OCI-LY7 (cell line): Measurements from ENCODE around the gene INPP5J. TPM values are rescaled to one million over a fixed set of nuclear protein-coding genes. Genes with fewer than 3 reads are reported as not detected.

ENCODE experiments used
- BruUV-seq: library from RNA; stranded (reverse); fragments of 400-500 nt; replicated peaks from 2 replicates; lab custom pipeline; 2021; lab: Mats Ljungman, UMichigan
- CTCF ChIA-PET: fragments of 300-600 bp; sonication (Branson Sonifier 250); formaldehyde crosslinking; loops from one replicate; lab custom pipeline; 2022; ENCODE audit warnings: antibody characterized with exemption; ENCODE audit not compliant: unreplicated experiment; lab: Charles Lee
- POLR2A ChIA-PET: fragments of 300-600 bp; sonication (Branson Sonifier 250); formaldehyde crosslinking; loops from one replicate; lab custom pipeline; 2022; ENCODE audit warnings: antibody characterized with exemption; lab: Charles Lee
- DNase-seq: peaks from one replicate; pipeline ENCODE4 v3.0.0-alpha.2; 2015; ENCODE audit warnings: low spot score
- H2AFZ ChIP-seq: fragments of 200-600 bp; sonication (generic), shearing (Covaris generic); 2 replicates; pipeline ENCODE4 v1.6.1; 2014; ENCODE audit warnings: mild to moderate bottlenecking, antibody characterized with exemption, low read length, moderate library complexity
- H3K27ac ChIP-seq: fragments of 200-600 bp; sonication (generic); 2 replicates; pipeline ENCODE4 v1.5.1; 2014; ENCODE audit warnings: mixed run types, low read depth, mild to moderate bottlenecking, moderate library complexity, low read length, inconsistent platforms; ENCODE audit not compliant: poor library complexity, severe bottlenecking
- H3K36me3 ChIP-seq: fragments of 200-600 bp; sonication (generic); 2 replicates; pipeline ENCODE4 v1.6.1; 2014; ENCODE audit warnings: mild to moderate bottlenecking, antibody characterized with exemption, low read length, moderate library complexity, mixed read lengths; ENCODE audit not compliant: insufficient read depth
- H3K4me1 ChIP-seq: fragments of 200-600 bp; sonication (generic); 2 replicates; pipeline ENCODE4 v1.5.1; 2014; ENCODE audit warnings: mild to moderate bottlenecking, low read length; ENCODE audit not compliant: insufficient read depth, poor library complexity, severe bottlenecking
- H3K4me2 ChIP-seq: fragments of 200-600 bp; sonication (generic); 2 replicates; pipeline ENCODE4 v1.6.1; 2014; ENCODE audit warnings: mild to moderate bottlenecking, low read length
- H3K4me3 ChIP-seq: fragments of 200-600 bp; sonication (generic); 2 replicates; pipeline ENCODE4 v1.5.1; 2014; ENCODE audit warnings: mild to moderate bottlenecking, low read depth, low read length; ENCODE audit not compliant: poor library complexity, severe bottlenecking
- H3K79me2 ChIP-seq: fragments of 200-600 bp; sonication (generic); 2 replicates; pipeline ENCODE4 v1.6.1; 2016; ENCODE audit warnings: low read depth, mild to moderate bottlenecking, low read length, moderate library complexity, mixed read lengths; ENCODE audit not compliant: insufficient read depth
- H3K9me2 ChIP-seq: fragments of 200-600 bp; sonication (generic); 2 replicates; pipeline ENCODE4 v1.6.1; 2016; ENCODE audit warnings: mild to moderate bottlenecking, low read length, mixed read lengths; ENCODE audit not compliant: insufficient read depth
- H3K9me3 ChIP-seq: fragments of 200-600 bp; sonication (generic); 2 replicates; pipeline ENCODE4 v1.6.1; 2014; ENCODE audit warnings: mild to moderate bottlenecking, mixed run types, low read length, mixed read lengths
- H4K20me1 ChIP-seq: fragments of 200-600 bp; sonication (generic); 2 replicates; pipeline ENCODE4 v1.6.1; 2014; ENCODE audit warnings: mild to moderate bottlenecking, antibody characterized with exemption, low read length, moderate library complexity, mixed read lengths; ENCODE audit not compliant: insufficient read depth
- CTCF ChIP-seq: fragments of 200-600 bp; sonication (generic); conservative IDR thresholded peaks from 2 replicates; pipeline ENCODE4 v1.5.1; 2014; ENCODE audit warnings: mild to moderate bottlenecking, antibody characterized with exemption, low read length, moderate library complexity, mixed read lengths
- EZH2phosphoT487 ChIP-seq: fragments of 200-600 bp; sonication (generic); IDR thresholded peaks from 2 replicates; pipeline ENCODE4 v1.6.1; 2018; ENCODE audit warnings: low read depth, borderline replicate concordance, mild to moderate bottlenecking, mixed run types, antibody characterized with exemption, low read length, moderate library complexity, mixed read lengths
- intact Hi-C: fragments of 100-400 bp; cut with micrococcal nuclease; formaldehyde crosslinking; loops from one replicate; pipeline ENCODE4 v1.10.0; 2022; ENCODE audit not compliant: unreplicated experiment
- total RNA-seq, 2 experiments: library from RNA; depleted of rRNA in 1 of 2; stranded (reverse); fragments of >200 nt in 1 of 2; shearing (Covaris generic) in 1 of 2; gene quantifications; 2 replicates each; pipeline ENCODE4 v1.2.3, GENCODE V29; 2014 to 2022

Gene INPP5J
- total RNA-seq, 2 experiments from 2014 or later, result 7.5 TPM; not detected in 1

- no peaks in the 10 kb centered on the region for H4K20me1 ChIP-seq
- no peaks in the 10 kb centered on the region for H3K79me2 ChIP-seq
- no peak overlapping the region for H3K4me3 ChIP-seq
- no peak for DNase-seq
- no peak for TF ChIP-seq EZH2phosphoT487
- TF ChIP-seq CTCF, result no peak
- H2AFZ ChIP-seq, result no peak overlapping the region
- no peak overlapping the region for H3K27ac ChIP-seq
- H3K4me1 ChIP-seq, result no peaks in the 10 kb centered on the region
- ChIA-PET POLR2A (interaction anchor here (0.5 kb wide), 1 partner anchor 11 kb away, joined by 3 read pairs; no protein-coding TSS in a partner anchor), CTCF (no interaction called here)
- no peaks in the 10 kb centered on the region for H3K9me2 ChIP-seq
- H3K9me3 ChIP-seq, result no peaks in the 10 kb centered on the region
- no peak overlapping the region for H3K4me2 ChIP-seq
- intact Hi-C loops, result no loop called here
- peaks cover 12% of the 10 kb centered on the region for H3K36me3 ChIP-seq
- BruUV-seq, result no TSS peak
Observed at GRCh38 chr22:31176923-31177322, 54.2 kb downstream of the INPP5J start.

- intact Hi-C loops, result no loop called here
- Histone ChIP-seq H3K9me3 (no peaks in the 10 kb centered on the region), H2AFZ (no peak overlapping the region), H3K4me2 (no peak overlapping the region), H3K79me2 (no peaks in the 10 kb centered on the region), H3K36me3 (peaks cover 12% of the 10 kb centered on the region), H4K20me1 (no peaks in the 10 kb centered on the region), H3K4me3 (no peak overlapping the region), H3K9me2 (no peaks in the 10 kb centered on the region), H3K4me1 (no peaks in the 10 kb centered on the region), H3K27ac (no peak overlapping the region)
- BruUV-seq, result no TSS peak
- no peak for DNase-seq
- POLR2A ChIA-PET, result interaction anchor here (0.5 to 0.7 kb wide), 3 partner anchors 11 to 1588 kb away, joined by 3 to 6 read pairs (median 3); partner anchors contain the start of gene RNF185
- CTCF ChIA-PET, result no interaction called here
- TF ChIP-seq CTCF (no peak), EZH2phosphoT487 (no peak)
Observed at GRCh38 chr22:31177420-31178162, 54.8 kb downstream of the INPP5J start.

DNA sequence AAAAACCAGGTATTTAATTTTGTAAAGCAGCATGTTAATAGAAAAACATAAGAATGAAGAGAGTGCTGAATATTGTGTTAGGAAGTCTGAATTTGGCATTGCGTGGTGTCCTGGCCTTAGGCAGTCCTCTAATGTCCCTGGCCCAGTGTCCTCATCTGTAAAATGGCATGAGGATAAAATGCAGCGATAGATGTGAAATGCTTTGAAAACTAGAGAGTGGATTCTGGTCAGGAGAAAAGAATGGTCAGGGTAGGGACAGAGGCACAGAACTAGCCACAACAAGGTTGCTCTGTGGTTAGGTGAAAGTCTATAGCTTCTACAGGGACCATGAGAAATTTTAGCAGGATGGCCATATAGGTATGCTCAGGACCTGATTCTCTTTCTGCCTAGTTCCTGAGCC is 56.1 kb downstream of the INPP5J start:
- H3K36me3 ChIP-seq, result peaks cover 12% of the 10 kb centered on the region
- no peaks in the 10 kb centered on the region for H4K20me1 ChIP-seq
- ChIA-PET POLR2A (no interaction called here), CTCF (no interaction called here)
- no peaks in the 10 kb centered on the region for H3K4me1 ChIP-seq
- H3K9me2 ChIP-seq, result no peaks in the 10 kb centered on the region
- H2AFZ ChIP-seq, result no peak overlapping the region
- intact Hi-C loops, result no loop called here
- no peak overlapping the region for H3K4me2 ChIP-seq
- no peaks in the 10 kb centered on the region for H3K79me2 ChIP-seq
- H3K9me3 ChIP-seq, result no peaks in the 10 kb centered on the region
- BruUV-seq, result no TSS peak
- H3K4me3 ChIP-seq, result no peak overlapping the region
- no peak for DNase-seq
- no peak overlapping the region for H3K27ac ChIP-seq
- TF ChIP-seq EZH2phosphoT487 (no peak), CTCF (no peak)
